Right hindlimb (tissue), 1 donor: ENCODE results near the gene SERINC5.
"Not testable (repeated sequence)": the region's sequence is repeated elsewhere in the genome, so short reads cannot be mapped to it uniquely, and the experiment has no call there.

Source experiments
- DNase-seq: peaks from one replicate; pipeline ENCODE4 v3.0.0-alpha.2; 2018

The SERINC5 gene

GRCh38 chr5:80193401-80193800, 62.4 kb downstream of the SERINC5 start:
- peak; percentile 58 for DNase-seq

GRCh38 chr5:80192507-80193241, 63.2 kb downstream of the SERINC5 start:
- peak; percentile 70 for DNase-seq

- peak; percentile 54 for DNase-seq
Measured at GRCh38 chr5:80191991-80192398, 63.9 kb downstream of the SERINC5 start.

- no peak for DNase-seq
Measured at GRCh38 chr5:80191397-80191796, 64.5 kb downstream of the SERINC5 start.

GRCh38 chr5:80190960-80191359, 64.9 kb downstream of the SERINC5 start:
- DNase-seq, result no peak

GRCh38 chr5:80189701-80190100, 66.1 kb downstream of the SERINC5 start:
- no peak for DNase-seq

GRCh38 chr5:80189201-80189600, 66.6 kb downstream of the SERINC5 start:
- no peak for DNase-seq

- no peak for DNase-seq
Measured at GRCh38 chr5:80187421-80188090, 68.3 kb downstream of the SERINC5 start.

GRCh38 chr5:80185535-80185934, 70.3 kb downstream of the SERINC5 start:
- DNase-seq, result not testable (repeated sequence)

GRCh38 chr5:80185095-80185494, 70.8 kb downstream of the SERINC5 start:
- DNase-seq, result no peak

GRCh38 chr5:80184235-80185023, 71.4 kb downstream of the SERINC5 start:
- DNase-seq, result no peak

GRCh38 chr5:80183728-80184234, 72.1 kb downstream of the SERINC5 start:
- DNase-seq, result not testable (repeated sequence)

- DNase-seq, result no peak
Measured at GRCh38 chr5:80182809-80183580, 72.9 kb downstream of the SERINC5 start.

- DNase-seq, result no peak
Measured at GRCh38 chr5:80181618-80182211, 74.1 kb downstream of the SERINC5 start.

GRCh38 chr5:80177236-80177635, 78.6 kb downstream of the SERINC5 start:
- no peak for DNase-seq

- no peak for DNase-seq
Measured at GRCh38 chr5:80175337-80175736, 80.5 kb downstream of the SERINC5 start.

- no peak for DNase-seq
Measured at GRCh38 chr5:80174790-80175189, 81.1 kb downstream of the SERINC5 start.

- DNase-seq, result no peak
Measured at GRCh38 chr5:80172067-80172695, 83.7 kb downstream of the SERINC5 start.

- DNase-seq, result no peak
Measured at GRCh38 chr5:80170117-80170535, 85.7 kb downstream of the SERINC5 start.

- DNase-seq, result no peak
Measured at GRCh38 chr5:80168388-80169028, 87.3 kb downstream of the SERINC5 start.

GRCh38 chr5:80165452-80165851, 90.4 kb downstream of the SERINC5 start:
- no peak for DNase-seq
